ENCODE results near the gene MED31.
A peak's percentile ranks its signal among the peaks of the same experiment; 100 is the strongest.
"Not testable (repeated sequence)": the region's sequence is repeated elsewhere in the genome, so short reads cannot be mapped to it uniquely, and the experiment has no call there.

Gene MED31

GRCh38 chr17:6676802-6677157 lies 25.4 kb upstream of the MED31 start:
- DNase-seq, result no peak

- DNase-seq, result no peak
Observed at GRCh38 chr17:6675201-6675825, 23.9 kb upstream of the MED31 start.

- no peak for DNase-seq
Observed at GRCh38 chr17:6674586-6674985, 23.2 kb upstream of the MED31 start.

- no peak for DNase-seq
Observed at GRCh38 chr17:6671431-6671830, 20.0 kb upstream of the MED31 start.

- DNase-seq, result no peak
Observed at GRCh38 chr17:6670999-6671398, 19.6 kb upstream of the MED31 start.

- DNase-seq, result no peak
Observed at GRCh38 chr17:6670571-6670970, 19.2 kb upstream of the MED31 start.

- no peak for DNase-seq
Observed at GRCh38 chr17:6669479-6670212, 18.2 kb upstream of the MED31 start.

GRCh38 chr17:6668727-6669425 lies 17.5 kb upstream of the MED31 start:
- DNase-seq, result no peak

GRCh38 chr17:6668219-6668618 lies 16.8 kb upstream of the MED31 start:
- DNase-seq, result no peak

- no peak for DNase-seq
Observed at GRCh38 chr17:6667516-6667915, 16.1 kb upstream of the MED31 start.

GRCh38 chr17:6666557-6666956 lies 15.2 kb upstream of the MED31 start:
- no peak for DNase-seq

- peak; percentile 51 for DNase-seq
Observed at GRCh38 chr17:6666077-6666521, 14.7 kb upstream of the MED31 start.

GRCh38 chr17:6663200-6663599 lies 11.8 kb upstream of the MED31 start:
- not testable (repeated sequence) for DNase-seq

- DNase-seq, result no peak
Observed at GRCh38 chr17:6661464-6661848, 10.1 kb upstream of the MED31 start.

GRCh38 chr17:6660805-6661463 lies 9.5 kb upstream of the MED31 start:
- DNase-seq, result no peak

GRCh38 chr17:6660101-6660500 lies 8.7 kb upstream of the MED31 start:
- DNase-seq, result no peak

GRCh38 chr17:6658411-6658810 lies 7.0 kb upstream of the MED31 start:
- not testable (repeated sequence) for DNase-seq

GRCh38 chr17:6657633-6658287 lies 6.4 kb upstream of the MED31 start:
- DNase-seq, result no peak

- peak; percentile 71 for DNase-seq
Observed at GRCh38 chr17:6656797-6657632, 5.6 kb upstream of the MED31 start.

- DNase-seq, result not testable (repeated sequence)
Observed at GRCh38 chr17:6655732-6656361, 4.4 kb upstream of the MED31 start.

Measured in stimulated activated CD4-positive, alpha-beta T cell treated with anti-CD3 and anti-CD28 coated beads, Interleukin-4, amount 100 ng/mL, for 24 hours (primary cell).